Measurements from ENCODE around the gene SIRPG.

The SIRPG gene

GRCh38 chr20:1696521-1697209 lies 39.1 kb upstream of the SIRPG start:
- H3K4me3 ChIP-seq (replicated peaks; ENCODE audit: low read depth, low read length) = no peak overlapping the region
- DNase-seq (ENCODE audit: extremely low read depth, low read depth) = no peak
- TF ChIP-seq, protein P1, sequence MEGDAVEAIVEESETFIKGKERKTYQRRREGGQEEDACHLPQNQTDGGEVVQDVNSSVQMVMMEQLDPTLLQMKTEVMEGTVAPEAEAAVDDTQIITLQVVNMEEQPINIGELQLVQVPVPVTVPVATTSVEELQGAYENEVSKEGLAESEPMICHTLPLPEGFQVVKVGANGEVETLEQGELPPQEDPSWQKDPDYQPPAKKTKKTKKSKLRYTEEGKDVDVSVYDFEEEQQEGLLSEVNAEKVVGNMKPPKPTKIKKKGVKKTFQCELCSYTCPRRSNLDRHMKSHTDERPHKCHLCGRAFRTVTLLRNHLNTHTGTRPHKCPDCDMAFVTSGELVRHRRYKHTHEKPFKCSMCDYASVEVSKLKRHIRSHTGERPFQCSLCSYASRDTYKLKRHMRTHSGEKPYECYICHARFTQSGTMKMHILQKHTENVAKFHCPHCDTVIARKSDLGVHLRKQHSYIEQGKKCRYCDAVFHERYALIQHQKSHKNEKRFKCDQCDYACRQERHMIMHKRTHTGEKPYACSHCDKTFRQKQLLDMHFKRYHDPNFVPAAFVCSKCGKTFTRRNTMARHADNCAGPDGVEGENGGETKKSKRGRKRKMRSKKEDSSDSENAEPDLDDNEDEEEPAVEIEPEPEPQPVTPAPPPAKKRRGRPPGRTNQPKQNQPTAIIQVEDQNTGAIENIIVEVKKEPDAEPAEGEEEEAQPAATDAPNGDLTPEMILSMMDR (IDR thresholded peaks at IDR 0.05; ENCODE audit: low read depth, low read length, missing control alignments) = no peak

GRCh38 chr20:1694672-1695071 lies 37.1 kb upstream of the SIRPG start:
- DNase-seq (ENCODE audit: extremely low read depth, low read depth) = no peak
- no peak overlapping the region for H3K4me3 ChIP-seq (replicated peaks; ENCODE audit: low read depth, low read length)
- TF ChIP-seq, protein P1 (IDR thresholded peaks at IDR 0.05; ENCODE audit: low read depth, low read length, missing control alignments) = no peak

DNA sequence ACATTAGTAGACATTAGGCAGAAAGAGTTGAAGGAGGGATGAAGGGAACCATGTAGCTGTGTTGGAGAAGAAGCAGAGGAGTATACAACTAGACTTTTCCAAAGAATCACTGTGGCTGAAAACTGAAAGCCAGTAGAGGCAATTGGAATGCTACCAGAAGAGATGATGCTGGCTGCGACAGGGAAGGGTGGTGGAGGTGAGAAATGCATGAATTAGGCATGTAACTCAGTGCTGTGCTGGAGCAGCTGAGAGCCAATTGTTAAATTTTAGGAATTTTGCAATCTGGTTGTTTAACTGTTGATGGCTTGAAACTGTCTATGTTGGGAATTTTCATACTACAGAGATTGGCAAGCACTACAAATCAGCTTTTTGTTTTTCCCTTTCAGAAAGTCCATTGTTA lies 35.8 kb upstream of the SIRPG start:
- no peak overlapping the region for H3K4me3 ChIP-seq (replicated peaks; ENCODE audit: low read depth, low read length)
- DNase-seq (ENCODE audit: extremely low read depth, low read depth) = no peak
- TF ChIP-seq, protein P1 (IDR thresholded peaks at IDR 0.05; ENCODE audit: low read depth, low read length, missing control alignments) = no peak

GRCh38 chr20:1689721-1690120 lies 32.1 kb upstream of the SIRPG start:
- H3K4me3 ChIP-seq (replicated peaks; ENCODE audit: low read depth, low read length) = no peak overlapping the region
- TF ChIP-seq, protein P1 (IDR thresholded peaks at IDR 0.05; ENCODE audit: low read depth, low read length, missing control alignments) = no peak
- no peak for DNase-seq (ENCODE audit: extremely low read depth, low read depth)

DNA sequence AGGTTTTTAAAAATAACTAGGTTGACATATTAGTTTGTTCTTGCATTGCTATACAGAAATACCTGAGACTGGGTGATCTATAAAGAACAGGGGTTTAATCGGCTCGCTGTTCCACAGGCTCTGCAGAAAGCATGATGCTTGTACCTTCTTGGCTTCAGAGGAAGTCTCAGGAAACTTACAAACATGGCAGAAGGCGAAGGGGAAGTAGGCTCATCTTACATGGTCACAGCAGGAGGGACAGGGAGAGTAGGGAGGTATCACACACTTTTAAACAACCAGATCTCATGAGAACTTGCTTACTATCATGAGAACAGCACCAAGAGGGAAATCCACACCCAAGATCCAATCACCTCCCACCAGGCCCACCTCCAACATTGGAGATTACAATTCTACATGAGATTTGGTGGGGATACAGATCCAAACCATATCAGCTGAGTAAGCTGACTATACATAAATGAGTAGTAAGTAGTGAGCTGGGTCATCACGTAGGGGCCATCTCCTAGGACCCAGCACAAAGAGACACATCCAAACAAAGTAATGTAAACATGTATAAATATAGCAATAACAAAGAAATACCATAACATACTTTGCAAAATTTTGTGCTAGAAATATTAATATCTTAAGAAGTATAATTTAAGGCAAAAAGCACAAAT lies 31.4 kb upstream of the SIRPG start:
- no peak for DNase-seq (ENCODE audit: extremely low read depth, low read depth)
- TF ChIP-seq, protein P1 (IDR thresholded peaks at IDR 0.05; ENCODE audit: low read depth, low read length, missing control alignments) = no peak
- H3K4me3 ChIP-seq (replicated peaks; ENCODE audit: low read depth, low read length) = no peak overlapping the region

GRCh38 chr20:1687053-1687452 lies 29.5 kb upstream of the SIRPG start:
- H3K4me3 ChIP-seq (replicated peaks; ENCODE audit: low read depth, low read length) = no peak overlapping the region
- TF ChIP-seq, protein P1 (IDR thresholded peaks at IDR 0.05; ENCODE audit: low read depth, low read length, missing control alignments) = no peak
- no peak for DNase-seq (ENCODE audit: extremely low read depth, low read depth)

Measured in HFF-Myc (cell line).